OCI-LY7 (cell line): ENCODE data around the gene DEPDC7.

Experiments
- EZH2phosphoT487 ChIP-seq: fragments of 200-600 bp; sonication (generic); IDR thresholded peaks from 2 replicates; pipeline ENCODE4 v1.6.1; 2018; ENCODE audit warnings: low read depth, borderline replicate concordance, mild to moderate bottlenecking, mixed run types, antibody characterized with exemption, low read length, moderate library complexity, mixed read lengths
- TF ChIP-seq, protein P1 (sequence below): fragments of 200-600 bp; sonication (generic); conservative IDR thresholded peaks from 2 replicates; pipeline ENCODE4 v1.5.1; 2014; ENCODE audit warnings: mild to moderate bottlenecking, antibody characterized with exemption, low read length, moderate library complexity, mixed read lengths

GRCh38 chr11:33063326-33063881, 47.7 kb downstream of the DEPDC7 start:
- TF ChIP-seq, protein P1, sequence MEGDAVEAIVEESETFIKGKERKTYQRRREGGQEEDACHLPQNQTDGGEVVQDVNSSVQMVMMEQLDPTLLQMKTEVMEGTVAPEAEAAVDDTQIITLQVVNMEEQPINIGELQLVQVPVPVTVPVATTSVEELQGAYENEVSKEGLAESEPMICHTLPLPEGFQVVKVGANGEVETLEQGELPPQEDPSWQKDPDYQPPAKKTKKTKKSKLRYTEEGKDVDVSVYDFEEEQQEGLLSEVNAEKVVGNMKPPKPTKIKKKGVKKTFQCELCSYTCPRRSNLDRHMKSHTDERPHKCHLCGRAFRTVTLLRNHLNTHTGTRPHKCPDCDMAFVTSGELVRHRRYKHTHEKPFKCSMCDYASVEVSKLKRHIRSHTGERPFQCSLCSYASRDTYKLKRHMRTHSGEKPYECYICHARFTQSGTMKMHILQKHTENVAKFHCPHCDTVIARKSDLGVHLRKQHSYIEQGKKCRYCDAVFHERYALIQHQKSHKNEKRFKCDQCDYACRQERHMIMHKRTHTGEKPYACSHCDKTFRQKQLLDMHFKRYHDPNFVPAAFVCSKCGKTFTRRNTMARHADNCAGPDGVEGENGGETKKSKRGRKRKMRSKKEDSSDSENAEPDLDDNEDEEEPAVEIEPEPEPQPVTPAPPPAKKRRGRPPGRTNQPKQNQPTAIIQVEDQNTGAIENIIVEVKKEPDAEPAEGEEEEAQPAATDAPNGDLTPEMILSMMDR, result no peak
- TF ChIP-seq EZH2phosphoT487, result no peak
